H9 (cell line): ENCODE results near the gene TMEM127. TPM values are rescaled to one million over a fixed set of nuclear protein-coding genes. Genes with fewer than 3 reads are reported as not detected.

Source experiments
- DNase-seq: peaks from one replicate; pipeline ENCODE4 v3.0.0-alpha.2; 2017
- H2AFZ ChIP-seq: one replicate; pipeline ENCODE4 v1.6.1; 2013; ENCODE audit warnings: mild to moderate bottlenecking, low read length, control low read depth, moderate library complexity
- H2AK5ac ChIP-seq: 2 replicates; pipeline ENCODE4 v1.6.1; 2013; ENCODE audit warnings: low read length, control low read depth, mixed read lengths; ENCODE audit not compliant: insufficient read length
- H2BK120ac ChIP-seq: one replicate; pipeline ENCODE4 v1.6.1; 2013; ENCODE audit warnings: low read depth, mild to moderate bottlenecking, low read length, control low read depth, inconsistent platforms; ENCODE audit not compliant: poor library complexity, severe bottlenecking
- H2BK12ac ChIP-seq: 2 replicates; pipeline ENCODE4 v1.6.1; 2013; ENCODE audit warnings: low read length, control low read depth, mixed read lengths, low read depth; ENCODE audit not compliant: insufficient read length
- H2BK15ac ChIP-seq: 2 replicates; pipeline ENCODE4 v1.6.1; 2013; ENCODE audit warnings: low read depth, low read length, control low read depth
- H2BK20ac ChIP-seq: one replicate; pipeline ENCODE4 v1.6.1; 2013; ENCODE audit warnings: low read depth, mild to moderate bottlenecking, low read length, control low read depth, inconsistent platforms; ENCODE audit not compliant: poor library complexity, severe bottlenecking
- H2BK5ac ChIP-seq: 2 replicates; pipeline ENCODE4 v1.6.1; 2013; ENCODE audit warnings: low read length, control low read depth, mixed read lengths; ENCODE audit not compliant: insufficient read length
- H3K14ac ChIP-seq: 2 replicates; pipeline ENCODE4 v1.6.1; 2013; ENCODE audit warnings: low read length, control low read depth; ENCODE audit not compliant: insufficient read depth
- H3K18ac ChIP-seq: 2 replicates; pipeline ENCODE4 v1.6.1; 2013; ENCODE audit warnings: low read depth, mild to moderate bottlenecking, mixed read lengths, low read length, control low read depth; ENCODE audit not compliant: insufficient read length
- H3K23ac ChIP-seq: 2 replicates; pipeline ENCODE4 v1.6.1; 2013; ENCODE audit warnings: low read length, control low read depth, mixed read lengths, low read depth; ENCODE audit not compliant: insufficient read length
- H3K23me2 ChIP-seq: 2 replicates; pipeline ENCODE4 v1.6.1; 2013; ENCODE audit warnings: low read depth, mild to moderate bottlenecking, mixed read lengths, low read length, control low read depth; ENCODE audit not compliant: insufficient read length, poor library complexity, severe bottlenecking
- H3K27ac ChIP-seq: 2 replicates; pipeline ENCODE4 v1.5.1; 2013; ENCODE audit warnings: low read length, control low read depth, mixed read lengths, low read depth; ENCODE audit not compliant: insufficient read length
- H3K27me3 ChIP-seq: 2 replicates; pipeline ENCODE4 v1.6.1; 2013; ENCODE audit warnings: low read length, control low read depth, inconsistent platforms; ENCODE audit not compliant: insufficient read depth
- H3K4ac ChIP-seq: 2 replicates; pipeline ENCODE4 v1.6.1; 2013; ENCODE audit warnings: low read depth, mild to moderate bottlenecking, control low read depth, inconsistent platforms, low read length, moderate library complexity
- H3K4me1 ChIP-seq: 2 replicates; pipeline ENCODE4 v1.6.1; 2013; ENCODE audit warnings: low read length, control low read depth, inconsistent platforms; ENCODE audit not compliant: insufficient read depth
- H3K4me2 ChIP-seq: 2 replicates; pipeline ENCODE4 v1.6.1; 2013; ENCODE audit warnings: low read length, control low read depth, mixed read lengths; ENCODE audit not compliant: insufficient read length, insufficient read depth
- H3K56ac ChIP-seq: 2 replicates; pipeline ENCODE4 v1.6.1; 2013; ENCODE audit warnings: low read depth, mild to moderate bottlenecking, mixed read lengths, low read length, control low read depth; ENCODE audit not compliant: insufficient read length
- H3K79me1 ChIP-seq: 2 replicates; pipeline ENCODE4 v1.6.1; 2013; ENCODE audit warnings: low read depth, mild to moderate bottlenecking, moderate library complexity, low read length, control low read depth, inconsistent platforms; ENCODE audit not compliant: insufficient read depth, poor library complexity, severe bottlenecking
- H3K79me2 ChIP-seq: 2 replicates; pipeline ENCODE4 v1.6.1; 2013; ENCODE audit warnings: low read length, control low read depth, inconsistent platforms; ENCODE audit not compliant: insufficient read depth
- H3K9ac ChIP-seq: 2 replicates; pipeline ENCODE4 v1.6.1; 2013; ENCODE audit warnings: low read length, control low read depth, mixed read lengths; ENCODE audit not compliant: insufficient read length; ENCODE audit errors: extremely low read depth
- H3K9me3 ChIP-seq: one replicate; pipeline ENCODE4 v1.6.1; 2013; ENCODE audit warnings: low read depth, low read length, inconsistent platforms; ENCODE audit not compliant: control insufficient read depth
- H3T11ph ChIP-seq: one replicate; pipeline ENCODE4 v1.6.1; 2013; ENCODE audit warnings: mild to moderate bottlenecking, low read length, control low read depth, inconsistent platforms
- H4K20me1 ChIP-seq: one replicate; pipeline ENCODE4 v1.6.1; 2013; ENCODE audit not compliant: control insufficient read depth, insufficient read length, insufficient read depth
- H4K5ac ChIP-seq: 2 replicates; pipeline ENCODE4 v1.6.1; 2013; ENCODE audit warnings: low read depth, mild to moderate bottlenecking, mixed read lengths, low read length, control low read depth; ENCODE audit not compliant: insufficient read length
- H4K8ac ChIP-seq: replicated peaks from 2 replicates; pipeline ENCODE4 v1.6.1; 2013; ENCODE audit warnings: low read length, control low read depth, mixed read lengths, low read depth; ENCODE audit not compliant: insufficient read length
- H4K91ac ChIP-seq: 2 replicates; pipeline ENCODE4 v1.6.1; 2013; ENCODE audit warnings: low read depth, mild to moderate bottlenecking, moderate library complexity, mixed read lengths, low read length, control low read depth; ENCODE audit not compliant: insufficient read length
- H3K27ac Mint-ChIP-seq, 3 experiments: 2 replicates in 2 of 3; 3 replicates in 1 of 3; pipeline ENCODE4 v1.8.0; 2020 to 2021; ENCODE audit warnings: mixed read lengths in 3 of 3, mild to moderate bottlenecking in 1 of 3, moderate library complexity in 1 of 3
- H3K27me3 Mint-ChIP-seq: 2 replicates; pipeline ENCODE4 v1.8.0; 2021; ENCODE audit warnings: low read depth, mild to moderate bottlenecking, moderate library complexity, mixed read lengths
- H3K36me3 Mint-ChIP-seq, 3 experiments: 2 replicates in 2 of 3; 3 replicates in 1 of 3; pipeline ENCODE4 v1.8.0; 2020 to 2021; ENCODE audit warnings: low read depth in 3 of 3, mixed read lengths in 3 of 3; ENCODE audit not compliant: insufficient read depth in 1 of 3
- H3K4me1 Mint-ChIP-seq, 2 experiments: 2 replicates each; pipeline ENCODE4 v1.8.0; 2020; ENCODE audit warnings: mixed read lengths in 2 of 2
- H3K4me3 Mint-ChIP-seq, 2 experiments: 2 replicates in 1 of 2; 3 replicates in 1 of 2; pipeline ENCODE4 v1.8.0; 2020 to 2021; ENCODE audit warnings: mild to moderate bottlenecking in 2 of 2, mixed read lengths in 2 of 2, moderate library complexity in 1 of 2
- H3K9me3 Mint-ChIP-seq, 2 experiments: 2 replicates in 1 of 2; 3 replicates in 1 of 2; pipeline ENCODE4 v1.8.0; 2020; ENCODE audit warnings: mild to moderate bottlenecking in 2 of 2, mixed read lengths in 2 of 2, moderate library complexity in 1 of 2
- total RNA-seq: library from RNA; stranded (reverse); gene quantifications from 2 replicates; pipeline ENCODE4 v1.2.1, GENCODE V29; 2021
- TF ChIP-seq, protein P1 (sequence below): fragments of 200-600 bp; sonication (generic); conservative IDR thresholded peaks from 3 replicates; pipeline ENCODE4 v1.8.0; 2021; ENCODE audit warnings: antibody characterized with exemption, mild to moderate bottlenecking

The TMEM127 gene
- total RNA-seq, 1 experiment from 2014 or later: 30.1 TPM

- H2BK12ac ChIP-seq: no peak overlapping the region
- no peak overlapping the region for H3K4me2 ChIP-seq
- H3K14ac ChIP-seq: no peak overlapping the region
- peaks cover 0 to 3% of the 10 kb centered on the region in 2 experiments; a peak in 2 of 5 replicates for H3K9me3 Mint-ChIP-seq
- peaks cover 4% of the 10 kb centered on the region for H3K79me1 ChIP-seq
- H3K27ac ChIP-seq: no peak overlapping the region
- TF ChIP-seq, protein P1, sequence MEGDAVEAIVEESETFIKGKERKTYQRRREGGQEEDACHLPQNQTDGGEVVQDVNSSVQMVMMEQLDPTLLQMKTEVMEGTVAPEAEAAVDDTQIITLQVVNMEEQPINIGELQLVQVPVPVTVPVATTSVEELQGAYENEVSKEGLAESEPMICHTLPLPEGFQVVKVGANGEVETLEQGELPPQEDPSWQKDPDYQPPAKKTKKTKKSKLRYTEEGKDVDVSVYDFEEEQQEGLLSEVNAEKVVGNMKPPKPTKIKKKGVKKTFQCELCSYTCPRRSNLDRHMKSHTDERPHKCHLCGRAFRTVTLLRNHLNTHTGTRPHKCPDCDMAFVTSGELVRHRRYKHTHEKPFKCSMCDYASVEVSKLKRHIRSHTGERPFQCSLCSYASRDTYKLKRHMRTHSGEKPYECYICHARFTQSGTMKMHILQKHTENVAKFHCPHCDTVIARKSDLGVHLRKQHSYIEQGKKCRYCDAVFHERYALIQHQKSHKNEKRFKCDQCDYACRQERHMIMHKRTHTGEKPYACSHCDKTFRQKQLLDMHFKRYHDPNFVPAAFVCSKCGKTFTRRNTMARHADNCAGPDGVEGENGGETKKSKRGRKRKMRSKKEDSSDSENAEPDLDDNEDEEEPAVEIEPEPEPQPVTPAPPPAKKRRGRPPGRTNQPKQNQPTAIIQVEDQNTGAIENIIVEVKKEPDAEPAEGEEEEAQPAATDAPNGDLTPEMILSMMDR: no peak
- peaks cover 57 to 58% of the 10 kb centered on the region in 2 experiments for H3K4me1 Mint-ChIP-seq
- H2BK120ac ChIP-seq: no peak overlapping the region
- no peak overlapping the region for H2BK5ac ChIP-seq
- peak overlapping the region; percentile 77 to 82 for H3K4me3 Mint-ChIP-seq
- no peak overlapping the region for H3T11ph ChIP-seq
- no peak overlapping the region for H2BK20ac ChIP-seq
- H3K27ac Mint-ChIP-seq: peak overlapping the region in 1 of 3 experiments; percentile 52; a peak in 2 of 7 replicates
- no peak overlapping the region for H3K4ac ChIP-seq
- peaks cover 9 to 17% (median 15%) of the 10 kb centered on the region in 3 experiments; a peak in 6 of 7 replicates for H3K36me3 Mint-ChIP-seq
- H3K9me3 ChIP-seq: no peaks in the 10 kb centered on the region
- no peak for DNase-seq
- H4K20me1 ChIP-seq: no peaks in the 10 kb centered on the region
- H3K56ac ChIP-seq: no peak overlapping the region
- peaks cover 10% of the 10 kb centered on the region for H3K23me2 ChIP-seq
- no peak overlapping the region for H2AK5ac ChIP-seq
- H3K9ac ChIP-seq: peak overlapping the region; percentile 22
- no peak overlapping the region for H4K8ac ChIP-seq
- H3K18ac ChIP-seq: no peak overlapping the region
- no peaks in the 10 kb centered on the region for H3K27me3 ChIP-seq
- H2BK15ac ChIP-seq: no peak overlapping the region
- no peaks in the 10 kb centered on the region for H3K27me3 Mint-ChIP-seq
- H3K79me2 ChIP-seq: peaks cover 58% of the 10 kb centered on the region
- peaks cover 6% of the 10 kb centered on the region; the same call in 1 of the 2 replicates for H3K4me1 ChIP-seq
- no peak overlapping the region for H3K23ac ChIP-seq
- no peak overlapping the region for H4K5ac ChIP-seq
- H2AFZ ChIP-seq: no peak overlapping the region
- no peak overlapping the region for H4K91ac ChIP-seq
Observed at GRCh38 chr2:96205888-96206287, 59.9 kb downstream of the TMEM127 start.
